ENCODE data around the gene MYCL.

Gene MYCL

DNA sequence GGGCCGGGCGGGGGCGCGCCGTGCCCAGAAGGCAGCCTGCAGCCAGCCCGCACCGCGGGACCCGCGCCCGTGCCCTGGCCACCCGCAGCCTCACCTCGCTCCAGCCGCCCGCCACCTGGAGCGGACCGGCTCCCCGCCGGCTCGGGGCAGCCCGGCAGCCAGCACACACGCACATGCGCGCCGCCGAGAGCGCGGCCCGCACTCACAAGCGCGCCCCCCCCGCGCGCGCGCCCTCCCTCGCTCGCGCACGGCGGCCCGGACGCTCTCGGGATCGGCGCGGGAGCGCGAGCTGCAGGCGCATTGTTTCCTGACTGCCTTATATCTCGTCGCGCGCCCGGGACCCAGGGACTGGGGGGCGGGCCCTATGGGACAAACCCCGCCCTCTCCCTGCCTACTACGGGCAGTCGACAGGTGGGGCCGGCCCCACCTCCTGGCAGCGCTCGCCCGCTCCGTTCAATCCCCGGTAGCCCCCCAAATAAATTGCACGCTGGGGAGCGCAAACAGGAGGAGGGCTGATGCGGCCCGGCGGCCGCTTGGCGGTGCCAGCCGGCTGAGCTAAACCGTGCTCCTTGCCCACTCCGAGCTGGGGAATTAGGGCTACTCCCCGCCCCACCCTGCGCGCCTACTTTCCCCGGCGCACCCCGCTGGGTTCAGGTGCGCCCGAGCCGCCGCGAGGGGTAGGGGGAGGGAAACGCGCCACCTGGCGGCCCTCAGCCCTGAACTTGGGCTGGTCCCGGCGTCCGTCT is at the start of gene MYCL:
TSS of gene MYCL (minus strand) at position 204 of the 746 bp plus-strand sequence. CDS start 483 bp downstream, outside the sequence.
- DNase-seq: peak; percentile 94

GRCh38 chr1:39949891-39950290 is 48.2 kb upstream of the MYCL start:
- DNase-seq: no peak

GRCh38 chr1:39947260-39947659 is 45.5 kb upstream of the MYCL start:
- no peak for DNase-seq

- no peak for DNase-seq
These were observed 44.5 kb upstream of the MYCL start for GRCh38 chr1:39946216-39946615.

GRCh38 chr1:39944410-39945112 is 42.8 kb upstream of the MYCL start:
- no peak for DNase-seq

- DNase-seq: no peak
These were observed 42.0 kb upstream of the MYCL start for GRCh38 chr1:39943471-39944290.

DNA sequence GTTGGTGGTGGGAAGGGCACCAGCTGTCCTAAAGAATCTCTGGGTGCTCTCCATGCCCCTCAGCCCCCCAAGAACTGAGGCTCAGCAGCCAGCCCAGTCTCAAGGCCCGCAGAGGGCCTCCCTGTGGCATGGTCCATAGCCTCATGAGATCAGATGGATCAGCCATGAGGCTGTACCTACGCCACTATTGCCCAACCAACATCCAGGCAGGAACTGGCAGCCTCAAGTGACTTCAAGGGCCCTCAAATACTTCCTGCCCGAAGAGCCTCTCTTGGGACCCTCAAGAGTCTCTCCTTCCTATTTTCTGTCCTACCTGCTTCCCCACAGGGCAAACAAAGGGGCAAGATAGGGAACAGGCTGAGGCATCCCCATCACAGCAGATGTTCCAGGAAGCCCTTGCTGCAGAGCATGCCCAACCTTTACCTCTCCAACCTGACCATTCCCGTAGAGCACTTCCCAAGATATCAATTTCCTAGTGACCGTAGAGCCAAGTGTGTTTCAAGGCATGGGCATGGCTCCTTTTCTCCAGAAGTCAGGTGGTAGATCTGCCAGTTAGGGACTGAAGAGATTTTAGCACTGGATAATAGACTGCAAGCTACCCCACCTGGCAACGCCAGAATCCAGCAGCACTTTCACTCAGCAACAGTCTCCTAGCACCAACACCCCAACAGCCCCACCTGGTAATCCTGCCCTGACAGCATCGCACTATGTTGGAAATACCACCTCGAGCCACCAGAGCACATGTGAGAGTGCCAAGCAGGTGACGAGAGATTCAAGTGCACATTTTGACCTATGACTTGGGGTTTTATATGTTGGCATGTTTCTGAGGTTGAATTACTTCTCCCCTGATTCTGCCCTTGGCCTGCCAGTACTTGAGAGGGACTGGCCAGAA is 39.5 kb upstream of the MYCL start:
- no peak for DNase-seq

DNA sequence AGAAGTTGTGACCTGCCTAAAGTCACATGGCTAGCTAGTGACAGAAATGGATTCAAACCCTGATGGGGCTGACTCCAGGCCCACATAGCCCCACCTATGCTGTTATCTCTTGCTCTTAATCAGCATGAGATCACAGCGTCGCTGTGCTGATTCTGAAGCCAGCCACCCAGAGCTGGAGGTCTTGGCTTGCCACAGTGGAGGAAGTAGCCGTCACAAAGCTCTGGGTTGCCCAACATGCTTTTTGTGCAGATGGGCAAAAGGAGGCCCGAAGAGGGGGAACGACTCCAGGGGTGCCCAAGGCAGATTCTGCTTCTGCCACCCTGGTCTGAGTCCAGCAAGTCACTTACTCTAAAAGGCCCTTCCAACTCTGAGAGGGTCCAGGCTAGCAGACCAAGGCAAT is 38.5 kb upstream of the MYCL start:
- DNase-seq: no peak

GRCh38 chr1:39938856-39939255 is 37.1 kb upstream of the MYCL start:
- DNase-seq: no peak

- no peak for DNase-seq
These were observed 35.2 kb upstream of the MYCL start for GRCh38 chr1:39936724-39937491.

GRCh38 chr1:39933956-39934941 is 32.5 kb upstream of the MYCL start:
- DNase-seq: no peak

GRCh38 chr1:39928809-39929587 is 27.3 kb upstream of the MYCL start:
- no peak for DNase-seq

DNA sequence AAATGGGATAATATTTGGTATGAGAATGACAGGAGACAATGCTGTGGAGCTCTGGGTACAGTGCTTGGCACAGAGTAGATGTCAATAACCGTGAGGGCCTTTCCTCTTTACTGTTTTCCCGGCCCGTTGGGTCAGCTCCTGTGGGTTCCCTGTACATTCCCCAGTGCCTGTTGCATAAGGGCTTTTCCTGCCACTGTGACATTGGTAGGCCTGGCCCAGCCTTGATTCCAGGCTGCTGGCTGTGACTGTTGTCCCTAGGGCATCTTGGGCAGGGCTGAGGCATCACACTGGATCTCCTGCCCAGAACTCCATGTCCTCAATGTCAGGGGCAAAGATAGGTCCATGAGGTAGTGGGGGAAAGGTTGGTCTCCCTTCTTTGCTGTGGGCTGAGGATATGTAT is 25.8 kb upstream of the MYCL start:
- no peak for DNase-seq

DNA sequence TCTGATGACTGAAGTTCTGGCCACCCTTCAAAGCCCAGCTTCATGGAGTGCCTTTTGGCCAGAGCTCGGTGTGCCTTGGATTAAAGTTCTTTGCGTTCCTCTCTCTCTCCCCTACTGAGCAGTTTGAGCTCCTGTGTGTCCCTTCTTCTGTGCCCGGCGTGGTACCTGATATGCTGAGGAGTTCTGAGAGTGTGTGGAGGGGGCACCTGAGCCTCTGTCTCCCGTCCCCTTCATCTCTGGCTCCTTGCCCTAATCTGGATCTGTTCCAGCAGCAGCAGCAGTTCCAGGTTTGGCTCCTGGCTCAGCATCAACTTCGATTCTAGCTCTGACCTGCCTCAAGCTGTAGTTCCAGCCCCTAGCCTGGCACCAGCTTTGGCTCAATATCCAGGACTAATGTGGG is 25.1 kb upstream of the MYCL start:
- DNase-seq: peak; percentile 89

- DNase-seq: no peak
These were observed 24.7 kb upstream of the MYCL start for GRCh38 chr1:39926343-39926793.

GRCh38 chr1:39925721-39926342 is 24.1 kb upstream of the MYCL start:
- DNase-seq: no peak

DNA sequence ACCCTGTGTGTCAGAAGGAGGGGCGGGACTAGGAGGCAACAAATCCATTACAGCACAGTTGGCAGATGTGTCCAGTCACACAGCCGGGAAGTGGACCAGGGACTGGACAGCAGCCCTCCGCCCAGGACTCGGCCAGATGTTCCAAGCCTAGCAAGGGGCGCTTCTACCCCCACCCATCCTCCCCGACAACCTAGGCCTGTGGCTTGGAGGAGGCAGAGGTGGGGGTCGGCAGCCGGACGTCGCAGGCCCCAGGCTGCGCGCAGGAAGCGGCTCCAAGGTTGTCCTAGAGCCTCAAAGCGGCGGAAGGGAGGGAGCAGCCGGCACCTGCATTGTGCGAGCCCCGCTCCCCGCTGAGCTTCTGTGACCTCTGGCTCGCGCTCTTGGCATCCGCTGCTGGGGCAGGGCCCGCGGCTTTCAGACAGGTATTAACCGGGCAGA is 20.6 kb upstream of the MYCL start:
- DNase-seq: no peak

DNA sequence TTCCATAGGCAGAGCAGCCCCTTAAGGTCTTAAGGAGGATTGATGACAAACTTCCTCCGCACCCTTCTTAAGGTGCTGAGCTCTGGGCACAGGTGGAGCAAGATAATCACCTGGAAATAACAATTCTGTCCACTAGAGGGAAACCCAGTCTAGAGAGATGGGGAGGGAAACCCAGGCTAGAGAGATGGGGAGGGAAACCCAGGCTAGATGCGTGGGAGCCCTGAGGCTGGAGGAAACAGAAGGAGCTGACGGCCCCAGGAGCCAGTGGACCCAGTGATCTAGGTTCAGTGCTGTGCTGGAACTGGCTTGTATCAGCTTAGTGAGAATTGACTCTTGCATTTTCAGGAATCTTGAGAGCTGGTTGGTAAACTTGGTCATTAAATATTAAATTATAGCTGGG is 17.8 kb upstream of the MYCL start:
- peak; percentile 84 for DNase-seq

DNA sequence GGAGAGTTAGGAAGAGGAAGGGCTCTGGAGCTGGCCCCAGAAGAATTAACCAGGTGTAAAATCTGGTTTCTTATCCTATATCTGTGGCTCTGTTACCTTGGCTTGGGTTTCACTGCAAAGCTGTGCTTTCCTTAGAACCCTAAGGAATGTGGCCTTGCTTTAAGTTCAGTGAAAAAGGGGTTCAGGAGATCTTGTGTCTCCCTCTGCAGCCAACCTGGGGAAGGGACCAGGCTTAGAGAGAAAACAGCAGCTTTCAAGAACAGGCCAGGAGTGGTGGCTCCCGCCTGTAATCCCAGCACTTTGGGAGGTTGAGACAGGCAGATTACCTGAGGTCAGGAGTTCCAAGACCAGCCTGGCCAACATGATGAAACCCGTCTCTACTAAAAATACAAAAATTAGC is 16.1 kb upstream of the MYCL start:
- DNase-seq: no peak

Measured in NCI-H2171 treated with DMSO at 0.1 percent for 48 hours (cell line).